Calu3 (cell line): ENCODE results near the gene TIMM17A. TPM values are rescaled to one million over a fixed set of nuclear protein-coding genes. Genes with fewer than 3 reads are reported as not detected.

Source experiments
- BruUV-seq: library from RNA; stranded (reverse); fragments of 400-500 nt; replicated peaks from 2 replicates; lab custom pipeline; 2021; lab: Mats Ljungman, UMichigan
- CTCF ChIA-PET: fragments of 300-600 bp; sonication (Branson Sonifier 250); formaldehyde crosslinking; loops from one replicate; lab custom pipeline; 2022; ENCODE audit warnings: antibody characterized with exemption; lab: Charles Lee
- DNase-seq: peaks from one replicate; pipeline ENCODE4 v3.0.0; 2022
- H3K27ac Mint-ChIP-seq: one replicate; pipeline ENCODE4 v1.8.0; 2022; ENCODE audit warnings: mixed read lengths; ENCODE audit not compliant: unreplicated experiment
- H3K27me3 Mint-ChIP-seq: one replicate; pipeline ENCODE4 v1.8.0; 2022; ENCODE audit warnings: mixed read lengths; ENCODE audit not compliant: unreplicated experiment
- H3K36me3 Mint-ChIP-seq: one replicate; pipeline ENCODE4 v1.8.0; 2022; ENCODE audit warnings: mild to moderate bottlenecking, moderate library complexity, mixed read lengths; ENCODE audit not compliant: insufficient read depth, unreplicated experiment
- H3K4me1 Mint-ChIP-seq: one replicate; pipeline ENCODE4 v1.8.0; 2022; ENCODE audit warnings: mild to moderate bottlenecking, low read depth, mixed read lengths; ENCODE audit not compliant: unreplicated experiment
- H3K4me3 Mint-ChIP-seq: one replicate; pipeline ENCODE4 v1.8.0; 2022; ENCODE audit warnings: mild to moderate bottlenecking, low read depth, moderate library complexity, mixed read lengths; ENCODE audit not compliant: unreplicated experiment
- H3K9me3 Mint-ChIP-seq: one replicate; pipeline ENCODE4 v1.8.0; 2022; ENCODE audit warnings: low read depth, mixed read lengths; ENCODE audit not compliant: unreplicated experiment
- intact Hi-C: fragments of 100-400 bp; cut with micrococcal nuclease; formaldehyde crosslinking; loops from one replicate; pipeline ENCODE4 v1.10.0; 2022; ENCODE audit not compliant: unreplicated experiment
- total RNA-seq: library from RNA; stranded (reverse); gene quantifications from 2 replicates; pipeline ENCODE4 v1.2.3, GENCODE V29; 2022
- TF ChIP-seq, protein P1 (sequence below): fragments of 200-600 bp; IDR thresholded peaks from one replicate; pipeline ENCODE4 v1.8.0; 2022; ENCODE audit warnings: antibody characterized with exemption; ENCODE audit not compliant: unreplicated experiment

The TIMM17A gene
- total RNA-seq, 1 experiment from 2014 or later = 85.3 TPM

- no TSS peak for BruUV-seq
- CTCF ChIA-PET = interaction anchor here (0.5 to 5.3 kb wide), 6 partner anchors 9 to 97 kb away, joined by 3 to 27 read pairs (median 6); no protein-coding TSS in a partner anchor
- H3K27ac Mint-ChIP-seq = peak overlapping the region; percentile 89
Measured at GRCh38 chr1:202016022-202016810, 60.9 kb downstream of the TIMM17A start.

DNA sequence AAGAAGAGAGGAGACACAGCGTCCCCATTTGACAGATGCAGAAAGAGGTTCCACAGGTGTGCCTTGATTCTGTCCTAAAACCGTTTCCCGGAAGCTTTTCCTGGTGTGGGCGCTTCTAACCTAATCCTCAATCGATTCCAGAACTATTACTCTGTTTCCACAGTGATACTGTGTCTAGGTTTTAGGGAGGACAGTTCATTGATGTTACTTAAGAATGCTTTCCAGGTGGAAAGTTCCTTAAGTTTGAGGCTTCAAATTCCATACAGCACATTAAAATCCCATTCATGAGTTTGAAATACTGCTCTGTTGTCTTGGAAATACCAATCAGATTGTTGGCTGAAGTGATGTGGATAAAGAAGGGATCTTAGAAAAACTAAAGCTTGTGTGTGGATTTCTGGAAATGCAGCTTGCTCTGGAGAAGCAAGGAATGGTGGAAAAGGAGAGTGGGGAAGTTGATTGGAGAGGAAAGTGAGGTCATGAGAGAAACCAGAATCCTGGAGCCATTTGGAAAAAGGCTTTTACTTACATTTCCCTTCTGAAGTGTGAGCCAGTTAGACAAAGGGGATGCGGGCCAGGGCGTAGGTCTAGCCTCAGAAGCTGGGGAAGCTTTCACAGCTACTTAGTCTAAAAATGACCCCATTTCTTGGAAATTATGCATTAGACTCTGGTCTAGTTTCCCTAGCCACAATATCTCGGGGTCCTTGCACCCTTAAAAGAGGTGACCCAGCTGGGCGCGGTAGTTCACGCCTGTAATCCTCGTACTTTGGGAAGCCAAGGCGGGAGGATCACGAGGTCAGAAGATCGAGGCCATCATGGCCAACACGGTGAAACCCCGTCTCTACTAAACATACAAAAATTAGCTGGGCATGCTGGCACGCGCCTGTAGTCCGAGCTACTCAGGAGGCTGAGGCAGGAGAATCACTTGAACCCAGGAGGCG lies 61.8 kb downstream of the TIMM17A start:
- peaks cover 86% of the 10 kb centered on the region for H3K36me3 Mint-ChIP-seq
- BruUV-seq = TSS peak; percentile 39
- intact Hi-C loops = no loop called here
- H3K27ac Mint-ChIP-seq = peak overlapping the region; percentile 89
- H3K4me3 Mint-ChIP-seq = peak overlapping the region; percentile 92
- no peaks in the 10 kb centered on the region for H3K9me3 Mint-ChIP-seq
- DNase-seq = no peak
- no peaks in the 10 kb centered on the region for H3K27me3 Mint-ChIP-seq
- H3K4me1 Mint-ChIP-seq = peaks cover 63% of the 10 kb centered on the region
- TF ChIP-seq, protein P1, sequence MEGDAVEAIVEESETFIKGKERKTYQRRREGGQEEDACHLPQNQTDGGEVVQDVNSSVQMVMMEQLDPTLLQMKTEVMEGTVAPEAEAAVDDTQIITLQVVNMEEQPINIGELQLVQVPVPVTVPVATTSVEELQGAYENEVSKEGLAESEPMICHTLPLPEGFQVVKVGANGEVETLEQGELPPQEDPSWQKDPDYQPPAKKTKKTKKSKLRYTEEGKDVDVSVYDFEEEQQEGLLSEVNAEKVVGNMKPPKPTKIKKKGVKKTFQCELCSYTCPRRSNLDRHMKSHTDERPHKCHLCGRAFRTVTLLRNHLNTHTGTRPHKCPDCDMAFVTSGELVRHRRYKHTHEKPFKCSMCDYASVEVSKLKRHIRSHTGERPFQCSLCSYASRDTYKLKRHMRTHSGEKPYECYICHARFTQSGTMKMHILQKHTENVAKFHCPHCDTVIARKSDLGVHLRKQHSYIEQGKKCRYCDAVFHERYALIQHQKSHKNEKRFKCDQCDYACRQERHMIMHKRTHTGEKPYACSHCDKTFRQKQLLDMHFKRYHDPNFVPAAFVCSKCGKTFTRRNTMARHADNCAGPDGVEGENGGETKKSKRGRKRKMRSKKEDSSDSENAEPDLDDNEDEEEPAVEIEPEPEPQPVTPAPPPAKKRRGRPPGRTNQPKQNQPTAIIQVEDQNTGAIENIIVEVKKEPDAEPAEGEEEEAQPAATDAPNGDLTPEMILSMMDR = no peak
- CTCF ChIA-PET = interaction anchor here (0.5 to 5.3 kb wide), 15 partner anchors 10 to 135 kb away, joined by 3 to 27 read pairs (median 8); no protein-coding TSS in a partner anchor

More at GRCh38 chr1:202016022-202016810, 60.9 kb downstream of the TIMM17A start:
- intact Hi-C loops = no loop called here
- H3K4me3 Mint-ChIP-seq = peak overlapping the region; percentile 92
- H3K4me1 Mint-ChIP-seq = peaks cover 55% of the 10 kb centered on the region
- H3K27me3 Mint-ChIP-seq = no peaks in the 10 kb centered on the region
- H3K9me3 Mint-ChIP-seq = no peaks in the 10 kb centered on the region
- peaks cover 88% of the 10 kb centered on the region for H3K36me3 Mint-ChIP-seq
- peak; percentile 28 for DNase-seq
- TF ChIP-seq, protein P1 = no peak

- Mint-ChIP-seq H3K4me3 (peak overlapping the region; percentile 92), H3K9me3 (no peaks in the 10 kb centered on the region), H3K4me1 (peaks cover 71% of the 10 kb centered on the region), H3K27ac (peak overlapping the region; percentile 89), H3K27me3 (no peaks in the 10 kb centered on the region), H3K36me3 (peaks cover 86% of the 10 kb centered on the region)
- intact Hi-C loops = loop anchor here (1.0 to 2.0 kb wide), 4 partner anchors 28 to 89 kb away; no protein-coding TSS in a partner anchor
- CTCF ChIA-PET = interaction anchor here (0.6 to 5.3 kb wide), 13 partner anchors 10 to 612 kb away, joined by 3 to 27 read pairs (median 8); no protein-coding TSS in a partner anchor
- TF ChIP-seq, protein P1 = no peak
- DNase-seq = peak; percentile 89
- no TSS peak for BruUV-seq
Measured at GRCh38 chr1:202017749-202018467, 62.6 kb downstream of the TIMM17A start.
